ENCODE measurements around the gene ETV6. TPM values are rescaled to one million over a fixed set of nuclear protein-coding genes. Genes with fewer than 3 reads are reported as not detected.

ETV6 gene
- polyA plus RNA-seq, 2 of the 4 experiments (the other 2 are of a cell fraction), result 4.0 to 7.0 TPM

DNA sequence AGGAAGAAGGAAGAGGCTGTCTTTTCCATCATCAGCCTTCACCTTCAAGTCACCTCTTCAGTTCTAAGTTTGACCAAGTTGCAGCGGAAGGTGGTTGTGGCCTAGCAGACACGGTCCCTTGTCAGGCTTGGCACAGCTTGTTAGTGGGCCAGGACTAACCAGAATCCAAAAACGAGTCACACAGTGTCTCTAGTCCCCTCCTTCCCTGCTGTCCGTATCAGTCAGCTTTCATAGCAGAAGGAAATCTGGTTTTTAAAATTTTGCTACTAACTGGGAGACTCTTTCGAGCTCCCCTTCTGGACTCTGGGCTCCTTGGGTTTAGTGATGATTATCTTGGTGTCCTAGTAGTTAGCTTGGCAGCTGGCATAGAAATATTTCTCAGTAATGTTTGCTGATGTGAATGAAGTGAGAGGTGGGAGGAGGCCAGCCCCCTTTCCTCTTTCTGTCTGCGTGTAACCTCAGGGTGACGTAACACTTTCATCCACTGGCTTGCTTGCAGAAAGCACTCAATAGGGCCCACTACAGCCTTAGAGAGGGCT lies 3.8 kb downstream of the ETV6 start:
- POLR2A ChIA-PET, result no interaction called here

GRCh38 chr12:11654338-11654737 lies 4.9 kb downstream of the ETV6 start:
- CTCF ChIA-PET, result interaction anchor here (1.3 kb wide), 1 partner anchor 379 kb away, joined by 3 read pairs; no protein-coding TSS in a partner anchor

More for the DNA sequence above, 3.8 kb downstream of the ETV6 start:
- no peak for DNase-seq (ENCODE audit: low read depth in 1 of 2, low spot score in 1 of 2)
- peaks cover 23% of the 10 kb centered on the region for H3K4me1 ChIP-seq
- 81% methylated on average over 7 of the region's 7 CpGs for WGBS (ENCODE audit: missing lambda C conversion rate)
- no peak overlapping the region for H3K27ac ChIP-seq
- H3K9me3 ChIP-seq, result no peaks in the 10 kb centered on the region
- CTCF ChIA-PET, result interaction anchor here (1.3 kb wide), 1 partner anchor 381 kb away, joined by 3 read pairs; no protein-coding TSS in a partner anchor
- no peak for FAIRE-seq
- no peak overlapping the region for H3K4me3 ChIP-seq
- no peak for TF ChIP-seq FOSL2 (IDR thresholded peaks at IDR 0.05)
- TF ChIP-seq FOSL2 (CRISPR knock-in tag; IDR thresholded peaks at IDR 0.05), result no peak
- no peak for TF ChIP-seq TFCP2L1 (CRISPR knock-in tag; IDR thresholded peaks at IDR 0.05)
- no peak for TF ChIP-seq ZC3H11A (IDR thresholded peaks at IDR 0.05)
- TF ChIP-seq, protein P1, sequence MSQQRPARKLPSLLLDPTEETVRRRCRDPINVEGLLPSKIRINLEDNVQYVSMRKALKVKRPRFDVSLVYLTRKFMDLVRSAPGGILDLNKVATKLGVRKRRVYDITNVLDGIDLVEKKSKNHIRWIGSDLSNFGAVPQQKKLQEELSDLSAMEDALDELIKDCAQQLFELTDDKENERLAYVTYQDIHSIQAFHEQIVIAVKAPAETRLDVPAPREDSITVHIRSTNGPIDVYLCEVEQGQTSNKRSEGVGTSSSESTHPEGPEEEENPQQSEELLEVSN (IDR thresholded peaks at IDR 0.05; ENCODE audit: borderline replicate concordance, low read depth), result no peak
- TF ChIP-seq, protein P2, sequence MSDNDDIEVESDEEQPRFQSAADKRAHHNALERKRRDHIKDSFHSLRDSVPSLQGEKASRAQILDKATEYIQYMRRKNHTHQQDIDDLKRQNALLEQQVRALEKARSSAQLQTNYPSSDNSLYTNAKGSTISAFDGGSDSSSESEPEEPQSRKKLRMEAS (IDR thresholded peaks at IDR 0.05), result no peak
- TF ChIP-seq ZFP36 (IDR thresholded peaks at IDR 0.05; ENCODE audit: borderline replicate concordance, partially characterized antibody), result no peak
- TF ChIP-seq BHLHE40 (IDR thresholded peaks at IDR 0.05; ENCODE audit: low read depth, low read length), result no peak
- TF ChIP-seq ZSCAN20 (CRISPR knock-in tag; IDR thresholded peaks at IDR 0.05), result no peak
- no peak for TF ChIP-seq FOSB (CRISPR knock-in tag; IDR thresholded peaks at IDR 0.05)
- TF ChIP-seq HMGXB4 (CRISPR knock-in tag; IDR thresholded peaks at IDR 0.05; ENCODE audit: borderline replicate concordance), result no peak
- no peak for TF ChIP-seq HOXB5 (CRISPR knock-in tag; IDR thresholded peaks at IDR 0.05)
- no peak for TF ChIP-seq FOXS1 (CRISPR knock-in tag; IDR thresholded peaks at IDR 0.05)
- TF ChIP-seq RCOR1 (IDR thresholded peaks at IDR 0.05; ENCODE audit: low read depth, low read length), result no peak
- TF ChIP-seq, protein P3, sequence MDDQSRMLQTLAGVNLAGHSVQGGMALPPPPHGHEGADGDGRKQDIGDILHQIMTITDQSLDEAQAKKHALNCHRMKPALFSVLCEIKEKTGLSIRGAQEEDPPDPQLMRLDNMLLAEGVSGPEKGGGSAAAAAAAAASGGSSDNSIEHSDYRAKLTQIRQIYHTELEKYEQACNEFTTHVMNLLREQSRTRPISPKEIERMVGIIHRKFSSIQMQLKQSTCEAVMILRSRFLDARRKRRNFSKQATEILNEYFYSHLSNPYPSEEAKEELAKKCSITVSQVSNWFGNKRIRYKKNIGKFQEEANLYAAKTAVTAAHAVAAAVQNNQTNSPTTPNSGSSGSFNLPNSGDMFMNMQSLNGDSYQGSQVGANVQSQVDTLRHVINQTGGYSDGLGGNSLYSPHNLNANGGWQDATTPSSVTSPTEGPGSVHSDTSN (IDR thresholded peaks at IDR 0.05), result no peak
- no peak overlapping the region for H3K4me2 ChIP-seq
- ATAC-seq, result no peak

DNA sequence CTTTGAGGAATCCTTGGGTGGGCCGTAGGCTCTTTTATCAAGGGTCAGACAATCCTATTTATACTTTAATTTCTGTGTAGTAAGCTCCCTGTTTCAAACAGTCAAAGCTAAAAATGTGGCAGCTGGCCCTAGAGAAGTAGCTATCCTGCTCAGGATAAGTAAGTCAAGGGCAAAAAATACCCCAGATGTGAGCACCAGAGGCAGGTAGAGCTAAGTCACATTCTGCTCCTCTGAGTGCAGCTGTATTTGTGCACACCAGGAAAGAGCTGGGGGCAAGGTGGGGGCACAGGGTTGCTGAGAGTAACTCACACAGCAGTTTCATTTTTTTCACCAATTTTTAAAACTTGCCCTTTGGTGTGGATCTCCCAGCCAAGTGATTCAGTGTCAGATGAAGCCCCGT lies 5.3 kb downstream of the ETV6 start:
- no peak for DNase-seq (ENCODE audit: low read depth in 1 of 2, low spot score in 1 of 2)
- no peaks in the 10 kb centered on the region for H3K9me3 ChIP-seq
- no peak for FAIRE-seq
- no peak for ATAC-seq
- H3K27ac ChIP-seq, result no peak overlapping the region
- H3K4me1 ChIP-seq, result peaks cover 29% of the 10 kb centered on the region; the same call in 2 of the 3 replicates
- POLR2A ChIA-PET, result no interaction called here
- H3K4me3 ChIP-seq, result no peak overlapping the region
- TF ChIP-seq HES2 (IDR thresholded peaks at IDR 0.05), result no peak
- TF ChIP-seq MYC (IDR thresholded peaks at IDR 0.05; ENCODE audit: borderline replicate concordance, low read length), result no peak
- TF ChIP-seq JUNB (IDR thresholded peaks at IDR 0.05), result no peak
- TF ChIP-seq RARB (CRISPR knock-in tag; IDR thresholded peaks at IDR 0.05), result no peak
- TF ChIP-seq TP53 (CRISPR knock-in tag; IDR thresholded peaks at IDR 0.05), result no peak
- TF ChIP-seq FOSL2 (IDR thresholded peaks at IDR 0.05), result no peak
- no peak for TF ChIP-seq FOSL2 (CRISPR knock-in tag; IDR thresholded peaks at IDR 0.05)
- TF ChIP-seq KDM5A (IDR thresholded peaks at IDR 0.05), result no peak
- no peak for TF ChIP-seq POLR2AphosphoS2 (conservative IDR thresholded peaks at IDR 0.05; ENCODE audit: low read length)
- no peak for TF ChIP-seq EP300 (IDR thresholded peaks at IDR 0.05)
- TF ChIP-seq, protein P4, sequence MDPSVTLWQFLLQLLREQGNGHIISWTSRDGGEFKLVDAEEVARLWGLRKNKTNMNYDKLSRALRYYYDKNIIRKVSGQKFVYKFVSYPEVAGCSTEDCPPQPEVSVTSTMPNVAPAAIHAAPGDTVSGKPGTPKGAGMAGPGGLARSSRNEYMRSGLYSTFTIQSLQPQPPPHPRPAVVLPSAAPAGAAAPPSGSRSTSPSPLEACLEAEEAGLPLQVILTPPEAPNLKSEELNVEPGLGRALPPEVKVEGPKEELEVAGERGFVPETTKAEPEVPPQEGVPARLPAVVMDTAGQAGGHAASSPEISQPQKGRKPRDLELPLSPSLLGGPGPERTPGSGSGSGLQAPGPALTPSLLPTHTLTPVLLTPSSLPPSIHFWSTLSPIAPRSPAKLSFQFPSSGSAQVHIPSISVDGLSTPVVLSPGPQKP (IDR thresholded peaks at IDR 0.05; ENCODE audit: low read depth, low read length), result no peak
- no peak for TF ChIP-seq ZC3H11A (IDR thresholded peaks at IDR 0.05)
- TF ChIP-seq PHF8 (IDR thresholded peaks at IDR 0.05; ENCODE audit: borderline replicate concordance, low read depth), result no peak
- 94% methylated on average over 2 of the region's 2 CpGs for WGBS (ENCODE audit: missing lambda C conversion rate)
- no peak overlapping the region for H3K4me2 ChIP-seq
- CTCF ChIA-PET, result interaction anchor here (0.9 kb wide), 1 partner anchor 1049 kb away, joined by 3 read pairs; no protein-coding TSS in a partner anchor

More at GRCh38 chr12:11654338-11654737, 4.9 kb downstream of the ETV6 start:
- Histone ChIP-seq H3K4me3 (no peak overlapping the region), H3K9me3 (no peaks in the 10 kb centered on the region), H3K4me1 (peaks cover 29% of the 10 kb centered on the region; the same call in 2 of the 3 replicates), H3K4me2 (no peak overlapping the region), H3K27ac (no peak overlapping the region)
- 93% methylated on average over 4 of the region's 4 CpGs for WGBS (ENCODE audit: missing lambda C conversion rate)
- FAIRE-seq (no peak), ATAC-seq (no peak), DNase-seq (ENCODE audit: low read depth in 1 of 2, low spot score in 1 of 2) (no peak)
- TF ChIP-seq CBX2 (IDR thresholded peaks at IDR 0.05; ENCODE audit: borderline replicate concordance, low read depth) (no peak), FOSL2 (IDR thresholded peaks at IDR 0.05) (no peak), FOSL2 (CRISPR knock-in tag; IDR thresholded peaks at IDR 0.05) (no peak), EP300 (IDR thresholded peaks at IDR 0.05) (no peak), JUNB (IDR thresholded peaks at IDR 0.05) (no peak), MAZ (IDR thresholded peaks at IDR 0.05; ENCODE audit: borderline replicate concordance, low read depth, low read length) (no peak)
- TF ChIP-seq, protein P3 (IDR thresholded peaks at IDR 0.05), result no peak
- POLR2A ChIA-PET, result no interaction called here

Measured in A549 (cell line).